Measurements from ENCODE around the gene FHOD3.
"Not testable (repeated sequence)": the region's sequence is repeated elsewhere in the genome, so short reads cannot be mapped to it uniquely, and the experiment has no call there.

The FHOD3 gene

GRCh38 chr18:36728345-36728744 is 430.8 kb downstream of the FHOD3 start:
- no peak for DNase-seq

DNA sequence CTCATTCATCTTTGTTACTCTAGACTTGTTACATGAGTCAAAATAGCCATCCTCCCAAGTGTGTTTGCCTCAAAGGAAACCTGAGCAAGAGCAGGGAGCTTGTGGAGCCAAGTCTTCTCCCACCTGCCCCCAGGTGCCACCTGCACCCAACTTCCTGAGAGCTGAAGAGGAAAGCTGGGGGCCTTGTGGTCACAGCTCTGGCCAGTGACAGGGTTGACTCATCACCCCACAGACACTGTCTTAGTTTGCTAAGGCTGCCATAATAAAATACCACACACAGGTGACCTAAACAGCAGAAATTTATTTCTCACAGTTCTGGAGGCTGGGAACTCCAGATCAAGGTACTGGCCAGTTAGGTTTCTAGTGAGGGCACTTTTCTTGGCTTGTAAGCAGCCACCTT is 431.7 kb downstream of the FHOD3 start:
- no peak for DNase-seq

DNA sequence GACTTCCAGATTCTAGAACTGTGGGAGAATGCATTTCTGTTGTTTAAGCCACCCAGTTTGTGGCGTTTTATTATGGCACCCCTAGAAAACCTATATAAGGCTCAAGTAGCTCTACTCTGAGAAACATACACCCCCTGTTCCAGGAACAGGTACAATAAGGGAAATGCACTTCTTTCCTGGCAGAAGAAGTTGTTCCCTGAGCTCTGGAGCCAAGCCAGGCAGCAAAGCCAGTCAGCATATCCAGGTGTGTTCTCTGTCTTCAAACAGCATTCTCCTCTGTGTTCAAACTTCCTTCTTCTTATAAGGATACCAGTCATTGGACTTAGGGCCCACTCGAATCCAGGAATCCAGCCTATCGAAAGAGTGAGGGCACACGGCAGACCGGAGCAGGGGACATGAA is 434.8 kb downstream of the FHOD3 start:
- DNase-seq, result no peak

DNA sequence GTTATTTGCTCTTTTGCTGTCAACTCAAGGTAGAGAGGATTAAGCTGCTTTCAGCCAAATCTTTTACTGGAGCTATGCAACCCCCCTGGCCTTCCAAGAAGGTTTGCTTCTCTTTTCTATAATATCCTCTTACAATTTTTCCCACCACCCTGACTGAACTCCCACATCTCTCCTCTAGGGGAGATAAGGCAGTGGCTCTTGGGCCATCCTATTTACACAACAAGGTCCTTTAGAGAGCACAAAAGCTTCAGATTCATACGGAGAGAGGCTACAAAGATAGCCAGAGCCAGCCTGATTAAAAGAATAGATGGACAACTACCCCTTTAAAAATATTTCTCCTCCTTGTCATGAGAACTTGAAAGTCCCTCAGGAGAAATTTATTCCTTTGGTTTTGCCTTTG is 435.6 kb downstream of the FHOD3 start:
- DNase-seq, result no peak

GRCh38 chr18:36734596-36734995 is 437.1 kb downstream of the FHOD3 start:
- no peak for DNase-seq

DNA sequence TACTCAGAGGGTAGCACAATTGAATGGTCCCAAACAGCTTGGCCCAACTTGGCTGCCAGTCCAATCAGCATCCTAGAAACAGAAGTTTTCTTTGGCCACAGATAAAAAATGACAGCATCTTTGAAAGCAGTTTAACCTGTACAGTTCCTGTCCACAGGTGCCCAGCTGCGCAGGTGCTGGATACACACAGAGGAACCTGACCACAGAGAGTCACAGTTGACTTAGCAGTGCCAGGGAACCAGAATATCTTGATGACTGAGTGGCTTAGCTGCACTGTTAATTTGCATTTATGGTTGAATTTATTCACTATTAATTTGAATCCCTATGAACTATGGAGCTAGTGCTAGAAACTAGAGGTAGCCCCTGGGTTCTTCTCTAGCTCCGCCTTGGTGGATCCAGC is 437.6 kb downstream of the FHOD3 start:
- DNase-seq, result no peak

- DNase-seq, result no peak
Measured at GRCh38 chr18:36736094-36736493, 438.6 kb downstream of the FHOD3 start.

GRCh38 chr18:36737316-36737715 is 439.8 kb downstream of the FHOD3 start:
- DNase-seq, result no peak

DNA sequence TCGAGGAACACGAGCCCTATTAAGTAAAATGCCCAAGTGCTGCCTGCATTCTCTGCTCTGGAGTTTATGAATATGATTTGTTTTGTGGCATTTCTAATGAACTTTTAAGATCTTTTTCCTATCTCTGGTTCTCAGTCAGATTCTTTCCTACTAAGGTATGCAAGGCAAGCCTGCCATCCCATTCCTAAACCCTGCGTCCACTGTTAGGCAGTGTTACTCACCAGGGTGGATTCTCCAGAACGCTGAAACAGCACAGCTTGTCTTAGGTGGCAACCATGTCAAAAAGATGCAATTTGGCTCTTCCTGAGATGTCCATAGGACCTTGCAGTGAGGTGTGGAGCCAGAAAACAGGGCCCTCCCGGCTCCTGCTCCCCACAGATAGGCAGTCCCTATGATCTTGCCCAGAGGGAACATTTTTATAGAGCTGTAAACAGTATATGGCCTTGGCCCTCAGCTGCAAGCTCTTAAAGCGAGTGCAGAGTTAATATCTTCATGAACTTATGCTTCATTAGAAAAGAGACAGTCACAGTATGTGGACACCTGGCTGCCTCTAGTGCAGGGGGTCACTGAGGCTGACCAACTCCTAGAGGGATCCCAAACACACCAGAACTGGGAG is 446.9 kb downstream of the FHOD3 start:
- DNase-seq, result no peak

GRCh38 chr18:36745219-36745975 is 447.9 kb downstream of the FHOD3 start:
- no peak for DNase-seq

- DNase-seq, result no peak
Measured at GRCh38 chr18:36752929-36753865, 455.7 kb downstream of the FHOD3 start.

DNA sequence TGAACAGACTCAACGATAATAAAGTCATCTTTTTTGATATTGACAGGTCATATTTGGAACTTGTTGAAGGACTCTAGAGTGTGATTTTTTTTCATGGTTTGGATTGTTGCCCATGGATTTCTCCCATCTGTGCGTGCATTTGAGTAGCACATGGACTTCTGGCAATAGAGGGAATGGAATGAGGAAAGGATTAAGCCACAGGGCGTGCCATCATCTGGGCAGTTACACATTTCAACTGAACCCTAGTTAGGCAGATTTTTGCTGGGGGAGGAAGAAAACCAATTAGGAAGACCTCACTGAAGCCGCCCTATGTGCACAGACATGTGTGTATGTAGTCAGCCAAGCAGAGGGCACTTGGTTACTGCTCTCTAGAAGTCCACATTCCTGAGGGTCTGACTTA is 458.7 kb downstream of the FHOD3 start:
- DNase-seq, result no peak

GRCh38 chr18:36757081-36757480 is 459.6 kb downstream of the FHOD3 start:
- peak; percentile 52 for DNase-seq

GRCh38 chr18:36757991-36758390 is 460.5 kb downstream of the FHOD3 start:
- no peak for DNase-seq

DNA sequence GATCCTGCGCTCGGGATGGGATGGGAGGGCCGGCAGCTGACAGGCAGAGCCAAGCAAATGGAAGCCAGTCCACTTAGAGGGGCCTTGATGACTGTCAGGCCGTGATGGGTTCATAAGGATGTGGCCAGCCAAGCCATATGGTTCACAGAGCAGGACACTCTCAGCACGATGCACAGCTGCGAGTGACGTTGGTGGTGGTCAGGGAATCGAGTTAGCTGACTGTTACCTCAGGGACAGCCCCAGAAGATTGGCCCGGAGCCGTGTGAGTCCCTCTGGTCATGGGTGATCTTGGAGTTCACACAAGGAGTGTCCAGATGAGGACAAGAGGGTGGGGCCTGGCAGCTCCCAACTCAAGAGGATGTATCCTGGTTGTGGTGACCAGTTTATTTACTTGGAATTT is 461.1 kb downstream of the FHOD3 start:
- no peak for DNase-seq

DNA sequence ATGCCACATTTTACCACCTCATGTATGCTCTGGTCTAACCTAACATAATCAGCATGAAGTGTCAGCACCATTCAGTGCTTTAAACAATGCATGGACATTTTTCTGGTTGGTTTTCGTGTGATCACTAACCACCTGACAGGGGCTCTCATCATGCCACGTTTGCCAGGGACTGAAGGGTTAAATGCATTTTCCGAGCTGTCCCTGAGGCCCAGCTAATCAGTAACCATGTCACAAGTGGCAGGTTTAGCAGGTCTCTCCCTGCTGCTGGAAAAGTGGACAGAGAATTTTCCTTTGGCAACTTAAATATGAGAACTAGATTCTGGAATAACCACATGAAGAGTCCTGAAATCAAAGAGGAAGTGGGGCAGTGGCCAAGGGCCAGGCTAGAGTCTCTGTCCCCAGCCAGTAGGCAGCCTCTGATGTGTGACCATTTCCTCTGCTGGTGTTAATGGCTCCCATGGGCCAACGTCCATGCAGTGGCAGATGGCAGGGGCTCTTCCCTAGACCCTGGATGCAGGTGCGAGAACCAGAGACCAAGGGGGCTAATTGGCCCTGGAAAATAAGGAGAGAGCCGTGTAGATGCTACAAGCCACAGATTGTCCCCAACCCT is 461.8 kb downstream of the FHOD3 start:
- DNase-seq, result no peak

DNA sequence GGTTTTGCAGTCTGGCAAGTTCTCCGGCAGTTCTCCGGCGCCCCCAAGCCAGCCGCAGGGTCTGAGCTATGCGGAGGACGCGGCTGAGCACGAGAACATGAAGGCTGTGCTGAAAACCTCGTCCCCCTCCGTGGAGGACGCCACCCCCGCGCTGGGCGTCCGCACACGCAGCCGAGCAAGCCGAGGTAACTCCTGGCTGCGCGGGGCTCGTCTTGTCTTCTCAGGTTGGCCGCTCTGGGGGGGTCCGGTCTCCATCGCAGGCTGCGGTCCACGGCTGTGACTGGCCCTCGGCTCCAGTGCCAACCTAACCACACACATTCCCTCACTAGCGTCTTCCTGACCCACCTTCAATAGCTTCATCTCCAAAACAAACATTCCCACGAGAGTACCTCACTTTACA is 463.1 kb downstream of the FHOD3 start:
- DNase-seq, result no peak

DNA sequence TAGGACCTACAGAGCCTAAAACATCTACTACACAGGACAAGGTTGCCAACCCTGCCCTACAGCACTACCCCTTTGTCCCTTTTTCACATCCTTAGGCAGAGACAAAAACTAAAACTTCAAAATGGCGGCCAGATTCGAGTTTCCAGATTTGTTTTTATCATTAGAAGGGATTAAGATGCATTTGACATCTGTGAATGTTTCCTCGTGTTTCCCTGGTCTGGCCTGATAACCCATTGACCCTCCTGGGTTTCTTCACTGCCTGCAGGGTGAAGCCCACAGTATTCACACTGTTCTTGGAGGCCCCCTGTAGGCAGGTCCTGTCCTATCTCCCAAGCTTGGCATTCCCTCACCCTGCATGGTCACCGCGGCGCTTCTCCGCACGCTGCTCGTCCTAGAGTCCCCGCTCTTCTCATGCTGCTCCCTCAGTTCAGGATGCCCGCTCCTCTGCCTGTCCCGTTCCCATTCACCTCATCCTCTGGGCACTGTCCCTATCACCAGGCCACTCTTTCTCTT is 463.7 kb downstream of the FHOD3 start:
- DNase-seq, result no peak

DNA sequence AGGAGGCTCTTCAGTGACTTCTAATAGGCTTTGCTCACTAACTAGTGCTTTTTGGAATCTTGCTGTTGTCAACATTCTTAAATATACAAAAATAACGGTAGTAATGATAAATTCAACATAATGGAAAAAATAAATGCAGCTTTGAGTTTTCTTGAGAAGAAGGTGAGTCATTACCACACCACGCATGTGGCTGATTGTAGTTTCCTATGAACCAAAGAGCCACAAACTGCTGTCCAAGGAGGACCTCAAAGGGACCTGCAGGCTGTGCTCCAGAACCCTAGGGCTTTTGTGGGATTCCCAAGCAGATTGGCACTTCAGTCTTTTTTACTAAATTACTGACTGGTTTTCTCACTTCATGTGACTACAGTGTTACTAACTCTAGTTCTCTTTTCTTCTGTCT is 464.6 kb downstream of the FHOD3 start:
- DNase-seq, result no peak

- not testable (repeated sequence) for DNase-seq
Measured at GRCh38 chr18:36762965-36763364, 465.5 kb downstream of the FHOD3 start.

DNA sequence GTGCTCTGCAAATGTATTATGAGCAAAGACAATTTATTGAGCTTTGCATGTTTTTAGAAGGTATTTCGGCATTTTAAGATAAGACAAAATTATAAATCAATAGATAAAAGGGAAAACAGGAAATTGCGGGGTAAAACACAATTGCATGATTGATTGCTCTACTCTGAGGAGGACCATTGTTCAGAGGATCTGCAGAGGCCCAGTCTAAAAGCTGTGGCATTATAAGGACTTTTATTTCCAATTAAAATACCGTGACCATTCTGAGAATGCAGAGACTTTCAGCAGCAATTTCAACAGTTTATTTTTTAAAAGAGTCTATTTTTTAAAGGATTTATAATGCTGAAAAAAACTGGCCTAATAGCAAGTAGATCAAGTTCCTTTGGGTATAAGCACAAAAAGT is 469.3 kb downstream of the FHOD3 start:
- DNase-seq, result no peak

- no peak for DNase-seq
Measured at GRCh38 chr18:36769172-36769571, 471.7 kb downstream of the FHOD3 start.
